ENCODE measurements around the gene P3H2. TPM values are rescaled to one million over a fixed set of nuclear protein-coding genes. Genes with fewer than 3 reads are reported as not detected.

Gene P3H2
- total RNA-seq, 1 experiment from 2014 or later = 82.2 TPM

- BruUV-seq (replicated peaks) = no TSS peak
- Histone ChIP-seq H3K27me3 (ENCODE audit: control insufficient read depth, insufficient read depth, low read length) (no peaks in the 10 kb centered on the region), H3K36me3 (ENCODE audit: control insufficient read depth, insufficient read depth, low read length) (no peaks in the 10 kb centered on the region), H3K9me3 (ENCODE audit: control insufficient read depth, insufficient read depth, low read depth, low read length) (no peaks in the 10 kb centered on the region), H3K27ac (ENCODE audit: low read length) (no peak overlapping the region), H3K4me1 (ENCODE audit: control insufficient read depth, insufficient read depth, low read length) (peaks cover 17% of the 10 kb centered on the region), H3K4me3 (ENCODE audit: low read depth in 2 of 2, low read length in 2 of 2) (no peak overlapping the region)
- POLR2A ChIA-PET = no interaction called here
- no peak for TF ChIP-seq TCF7L2 (IDR thresholded peaks at IDR 0.05; ENCODE audit: low read depth, low read length)
- TF ChIP-seq SIN3A (IDR thresholded peaks at IDR 0.05; ENCODE audit: borderline replicate concordance, insufficient read depth, low read depth, low read length) = no peak
- TF ChIP-seq CTCF (IDR thresholded peaks at IDR 0.05) = no peak
- no peak for TF ChIP-seq POLR2AphosphoS5 (IDR thresholded peaks at IDR 0.05; ENCODE audit: low read depth, low read length)
- TF ChIP-seq, protein P1, sequence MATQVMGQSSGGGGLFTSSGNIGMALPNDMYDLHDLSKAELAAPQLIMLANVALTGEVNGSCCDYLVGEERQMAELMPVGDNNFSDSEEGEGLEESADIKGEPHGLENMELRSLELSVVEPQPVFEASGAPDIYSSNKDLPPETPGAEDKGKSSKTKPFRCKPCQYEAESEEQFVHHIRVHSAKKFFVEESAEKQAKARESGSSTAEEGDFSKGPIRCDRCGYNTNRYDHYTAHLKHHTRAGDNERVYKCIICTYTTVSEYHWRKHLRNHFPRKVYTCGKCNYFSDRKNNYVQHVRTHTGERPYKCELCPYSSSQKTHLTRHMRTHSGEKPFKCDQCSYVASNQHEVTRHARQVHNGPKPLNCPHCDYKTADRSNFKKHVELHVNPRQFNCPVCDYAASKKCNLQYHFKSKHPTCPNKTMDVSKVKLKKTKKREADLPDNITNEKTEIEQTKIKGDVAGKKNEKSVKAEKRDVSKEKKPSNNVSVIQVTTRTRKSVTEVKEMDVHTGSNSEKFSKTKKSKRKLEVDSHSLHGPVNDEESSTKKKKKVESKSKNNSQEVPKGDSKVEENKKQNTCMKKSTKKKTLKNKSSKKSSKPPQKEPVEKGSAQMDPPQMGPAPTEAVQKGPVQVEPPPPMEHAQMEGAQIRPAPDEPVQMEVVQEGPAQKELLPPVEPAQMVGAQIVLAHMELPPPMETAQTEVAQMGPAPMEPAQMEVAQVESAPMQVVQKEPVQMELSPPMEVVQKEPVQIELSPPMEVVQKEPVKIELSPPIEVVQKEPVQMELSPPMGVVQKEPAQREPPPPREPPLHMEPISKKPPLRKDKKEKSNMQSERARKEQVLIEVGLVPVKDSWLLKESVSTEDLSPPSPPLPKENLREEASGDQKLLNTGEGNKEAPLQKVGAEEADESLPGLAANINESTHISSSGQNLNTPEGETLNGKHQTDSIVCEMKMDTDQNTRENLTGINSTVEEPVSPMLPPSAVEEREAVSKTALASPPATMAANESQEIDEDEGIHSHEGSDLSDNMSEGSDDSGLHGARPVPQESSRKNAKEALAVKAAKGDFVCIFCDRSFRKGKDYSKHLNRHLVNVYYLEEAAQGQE (IDR thresholded peaks at IDR 0.05; ENCODE audit: insufficient read depth in 1 of 2, low read depth in 2 of 2, low read length in 1 of 2) = no peak
- in situ Hi-C loops (cut with HindIII; ENCODE audit: low pct_unique_long_range_greater_than_20kb, low sequenced_read_pairs) (no loop called here), intact Hi-C loops (cut with micrococcal nuclease; ENCODE audit: unreplicated experiment) (no loop called here)
- CTCF ChIA-PET = no interaction called here
- no peak for ATAC-seq
- no peak for DNase-seq (ENCODE audit: low read depth, low spot score)
Observed at GRCh38 chr3:190056742-190057141, 64.0 kb downstream of the P3H2 start.

GRCh38 chr3:190055773-190056172, 64.9 kb downstream of the P3H2 start:
- ChIA-PET POLR2A (no interaction called here), CTCF (no interaction called here)
- H3K4me1 ChIP-seq (ENCODE audit: control insufficient read depth, insufficient read depth, low read length) = peaks cover 17% of the 10 kb centered on the region
- H3K27ac ChIP-seq (ENCODE audit: low read length) = peak overlapping the region; percentile 18; the same call in 1 of the 2 replicates
- DNase-seq (ENCODE audit: low read depth, low spot score) (no peak), ATAC-seq (no peak)
- H3K27me3 ChIP-seq (ENCODE audit: control insufficient read depth, insufficient read depth, low read length) = no peaks in the 10 kb centered on the region
- no TSS peak for BruUV-seq (replicated peaks)
- no peaks in the 10 kb centered on the region for H3K9me3 ChIP-seq (ENCODE audit: control insufficient read depth, insufficient read depth, low read depth, low read length)
- no peak overlapping the region for H3K4me3 ChIP-seq (ENCODE audit: low read depth in 2 of 2, low read length in 2 of 2)
- in situ Hi-C loops (cut with HindIII; ENCODE audit: low pct_unique_long_range_greater_than_20kb, low sequenced_read_pairs) (no loop called here), intact Hi-C loops (cut with micrococcal nuclease; ENCODE audit: unreplicated experiment) (no loop called here)
- TF ChIP-seq POLR2AphosphoS5 (IDR thresholded peaks at IDR 0.05; ENCODE audit: low read depth, low read length) (no peak), TCF7L2 (IDR thresholded peaks at IDR 0.05; ENCODE audit: low read depth, low read length) (no peak), CTCF (IDR thresholded peaks at IDR 0.05) (no peak), SIN3A (IDR thresholded peaks at IDR 0.05; ENCODE audit: borderline replicate concordance, insufficient read depth, low read depth, low read length) (no peak)
- TF ChIP-seq, protein P1 (IDR thresholded peaks at IDR 0.05; ENCODE audit: insufficient read depth in 1 of 2, low read depth in 2 of 2, low read length in 1 of 2) = no peak
- H3K36me3 ChIP-seq (ENCODE audit: control insufficient read depth, insufficient read depth, low read length) = no peaks in the 10 kb centered on the region

Measured in Panc1 (cell line).